ENCODE data around the gene SNX32. TPM values are rescaled to one million over a fixed set of nuclear protein-coding genes. Genes with fewer than 3 reads are reported as not detected.

The SNX32 gene
- total and polyA plus RNA-seq, 9 of the 15 experiments (the other 6 are each of a cell fraction or from before 2014, with no cell fraction given): 0.03 TPM; not detected in 7

DNA sequence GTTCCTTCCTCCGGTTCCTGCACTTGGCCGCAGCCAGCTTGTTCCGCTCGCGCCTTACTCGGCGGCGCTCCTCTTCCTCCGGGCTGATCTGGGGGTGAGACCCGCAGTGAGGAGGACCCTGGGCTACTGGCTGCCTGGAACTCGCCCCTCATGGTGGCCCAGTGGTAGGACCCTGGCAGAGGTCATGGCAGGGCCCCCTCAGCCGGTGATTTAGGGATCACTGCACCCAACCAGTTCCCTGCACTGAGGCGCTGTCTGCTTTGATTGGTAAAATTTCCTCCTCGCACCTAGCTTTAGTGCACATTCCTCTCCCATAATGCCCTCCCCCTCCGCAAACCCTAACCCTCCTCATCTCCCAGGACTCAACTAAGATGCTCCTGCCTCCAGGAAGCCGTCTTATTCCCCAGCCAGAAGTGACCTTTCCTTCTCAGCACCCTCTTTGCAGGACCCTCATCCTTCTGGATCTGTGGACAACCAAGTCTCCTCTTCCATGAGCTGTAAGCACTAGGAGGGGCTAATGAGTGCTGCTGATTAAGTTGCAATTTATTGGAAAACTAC lies 60.4 kb downstream of the SNX32 start (continued):
- TF ChIP-seq ZNF407 (IDR thresholded peaks at IDR 0.05; ENCODE audit: low read depth): no peak
- no peak for TF ChIP-seq TSHZ1 (CRISPR knock-in tag; IDR thresholded peaks at IDR 0.05)
- no peak for TF ChIP-seq ZNF655 (CRISPR knock-in tag; IDR thresholded peaks at IDR 0.05)
- no peak for TF ChIP-seq NEUROD1 (IDR thresholded peaks at IDR 0.05; ENCODE audit: borderline replicate concordance, low read depth, low read length, partially characterized antibody)
- TF ChIP-seq, protein P1, sequence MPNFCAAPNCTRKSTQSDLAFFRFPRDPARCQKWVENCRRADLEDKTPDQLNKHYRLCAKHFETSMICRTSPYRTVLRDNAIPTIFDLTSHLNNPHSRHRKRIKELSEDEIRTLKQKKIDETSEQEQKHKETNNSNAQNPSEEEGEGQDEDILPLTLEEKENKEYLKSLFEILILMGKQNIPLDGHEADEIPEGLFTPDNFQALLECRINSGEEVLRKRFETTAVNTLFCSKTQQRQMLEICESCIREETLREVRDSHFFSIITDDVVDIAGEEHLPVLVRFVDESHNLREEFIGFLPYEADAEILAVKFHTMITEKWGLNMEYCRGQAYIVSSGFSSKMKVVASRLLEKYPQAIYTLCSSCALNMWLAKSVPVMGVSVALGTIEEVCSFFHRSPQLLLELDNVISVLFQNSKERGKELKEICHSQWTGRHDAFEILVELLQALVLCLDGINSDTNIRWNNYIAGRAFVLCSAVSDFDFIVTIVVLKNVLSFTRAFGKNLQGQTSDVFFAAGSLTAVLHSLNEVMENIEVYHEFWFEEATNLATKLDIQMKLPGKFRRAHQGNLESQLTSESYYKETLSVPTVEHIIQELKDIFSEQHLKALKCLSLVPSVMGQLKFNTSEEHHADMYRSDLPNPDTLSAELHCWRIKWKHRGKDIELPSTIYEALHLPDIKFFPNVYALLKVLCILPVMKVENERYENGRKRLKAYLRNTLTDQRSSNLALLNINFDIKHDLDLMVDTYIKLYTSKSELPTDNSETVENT (CRISPR knock-in tag; IDR thresholded peaks at IDR 0.05): no peak
- no peak for TF ChIP-seq MAFF (IDR thresholded peaks at IDR 0.05; ENCODE audit: low read length)
- TF ChIP-seq ZNF76 (CRISPR knock-in tag; IDR thresholded peaks at IDR 0.05; ENCODE audit: borderline replicate concordance): no peak
- no peak for TF ChIP-seq NELFE (IDR thresholded peaks at IDR 0.05; ENCODE audit: insufficient read depth, insufficient read length)
- no peak for TF ChIP-seq TFAP4 (CRISPR knock-in tag; IDR thresholded peaks at IDR 0.05; ENCODE audit: borderline replicate concordance)
- no peak for TF ChIP-seq CBX5 (IDR thresholded peaks at IDR 0.05; ENCODE audit: borderline replicate concordance, low read depth)
